MM.1S (cell line): Measurements from ENCODE around the gene ZBTB17.

Source experiments
- DNase-seq: peaks from one replicate; pipeline ENCODE4 v3.0.0-alpha.2; 2015
- H2AFZ ChIP-seq: fragments of 300-600 bp; sonication (generic); 2 replicates; pipeline ENCODE4 v1.6.0; 2016; ENCODE audit warnings: antibody characterized with exemption, low read length
- H3F3A ChIP-seq: fragments of 300-600 bp; sonication (generic); 2 replicates; pipeline ENCODE4 v1.6.1; 2016; ENCODE audit warnings: mild to moderate bottlenecking, antibody characterized with exemption, low read length, moderate library complexity, mixed read lengths; ENCODE audit not compliant: insufficient read depth
- H3K27ac ChIP-seq: fragments of 300-600 bp; sonication (generic); 2 replicates; pipeline ENCODE4 v1.5.1; 2016; ENCODE audit warnings: mild to moderate bottlenecking, low read length
- H3K27me3 ChIP-seq: fragments of 300-600 bp; sonication (generic); replicated peaks from 2 replicates; pipeline ENCODE4 v1.6.0; 2016; ENCODE audit warnings: low read length; ENCODE audit not compliant: insufficient read depth
- H3K36me3 ChIP-seq: fragments of 300-600 bp; sonication (generic); replicated peaks from 2 replicates; pipeline ENCODE4 v1.6.1; 2016; ENCODE audit warnings: mild to moderate bottlenecking, low read length, mixed read lengths; ENCODE audit not compliant: insufficient read depth
- H3K4me1 ChIP-seq: fragments of 300-600 bp; sonication (generic); 2 replicates; pipeline ENCODE4 v1.6.1; 2016; ENCODE audit warnings: low read length, mixed read lengths
- H3K4me2 ChIP-seq: fragments of 300-600 bp; sonication (generic); 2 replicates; pipeline ENCODE4 v1.6.0; 2016; ENCODE audit warnings: low read depth, low read length
- H3K4me3 ChIP-seq: fragments of 300-600 bp; sonication (generic); 2 replicates; pipeline ENCODE4 v1.5.1; 2016; ENCODE audit warnings: low read length, mixed read lengths
- H3K79me2 ChIP-seq: fragments of 300-600 bp; sonication (generic); 2 replicates; pipeline ENCODE4 v1.6.1; 2016; ENCODE audit warnings: mixed run types, low read length, mixed read lengths
- H3K9ac ChIP-seq: fragments of 300-600 bp; sonication (generic); 2 replicates; pipeline ENCODE4 v1.6.1; 2016; ENCODE audit warnings: low read length, mixed read lengths
- H3K9me2 ChIP-seq: fragments of 300-600 bp; sonication (generic); replicated peaks from 2 replicates; pipeline ENCODE4 v1.6.1; 2016; ENCODE audit warnings: mild to moderate bottlenecking, low read length, mixed read lengths; ENCODE audit not compliant: insufficient read depth
- H3K9me3 ChIP-seq: fragments of 300-600 bp; sonication (generic); replicated peaks from 2 replicates; pipeline ENCODE4 v1.6.1; 2016; ENCODE audit warnings: mild to moderate bottlenecking, low read length, mixed read lengths; ENCODE audit not compliant: insufficient read depth
- H4K20me1 ChIP-seq: fragments of 300-600 bp; sonication (generic); 2 replicates; pipeline ENCODE4 v1.6.1; 2016; ENCODE audit warnings: mild to moderate bottlenecking, low read length, moderate library complexity, mixed read lengths; ENCODE audit not compliant: insufficient read depth
- CTCF ChIP-seq: fragments of 300-600 bp; sonication (generic); IDR thresholded peaks from 2 replicates; pipeline ENCODE4 v1.5.1; 2016; ENCODE audit warnings: antibody characterized with exemption, low read length, mixed read lengths
- EZH2 ChIP-seq: fragments of 300-600 bp; sonication (generic); optimal IDR thresholded peaks from 2 replicates; pipeline ENCODE3; 2017; ENCODE audit warnings: low read depth, mild to moderate bottlenecking, antibody characterized with exemption, low read length, mixed read lengths
- EZH2phosphoT487 ChIP-seq: fragments of 300-600 bp; sonication (generic); IDR thresholded peaks from 2 replicates; pipeline ENCODE4 v1.6.1; 2018; ENCODE audit warnings: antibody characterized with exemption, low read length

The ZBTB17 gene

GRCh38 chr1:15953294-15953771 is 22.6 kb downstream of the ZBTB17 start:
- H3K4me3 ChIP-seq = no peak overlapping the region
- H3K79me2 ChIP-seq = peaks cover 61% of the 10 kb centered on the region
- H3K4me1 ChIP-seq = no peaks in the 10 kb centered on the region
- no peaks in the 10 kb centered on the region for H3K36me3 ChIP-seq
- no peaks in the 10 kb centered on the region for H3K27me3 ChIP-seq
- no peak for DNase-seq
- no peak overlapping the region for H3K9ac ChIP-seq
- H3K4me2 ChIP-seq = no peak overlapping the region
- no peaks in the 10 kb centered on the region for H3K9me2 ChIP-seq
- no peak overlapping the region for H2AFZ ChIP-seq
- TF ChIP-seq CTCF = no peak
- no peak overlapping the region for H3K27ac ChIP-seq
- H3F3A ChIP-seq = no peaks in the 10 kb centered on the region
- no peaks in the 10 kb centered on the region for H4K20me1 ChIP-seq
- H3K9me3 ChIP-seq = no peaks in the 10 kb centered on the region

GRCh38 chr1:15952317-15953258 is 23.3 kb downstream of the ZBTB17 start:
- Histone ChIP-seq H3K36me3 (no peaks in the 10 kb centered on the region), H3K27me3 (no peaks in the 10 kb centered on the region), H3F3A (no peaks in the 10 kb centered on the region), H3K4me2 (no peak overlapping the region), H3K79me2 (peaks cover 54% of the 10 kb centered on the region), H3K9ac (no peak overlapping the region), H3K9me2 (no peaks in the 10 kb centered on the region), H4K20me1 (no peaks in the 10 kb centered on the region), H3K9me3 (no peaks in the 10 kb centered on the region), H2AFZ (no peak overlapping the region), H3K27ac (no peak overlapping the region), H3K4me1 (no peaks in the 10 kb centered on the region), H3K4me3 (no peak overlapping the region)
- TF ChIP-seq CTCF (no peak), EZH2phosphoT487 (no peak), EZH2 (no peak)
- DNase-seq = no peak

- Histone ChIP-seq H3K9me2 (no peaks in the 10 kb centered on the region), H3K4me1 (no peaks in the 10 kb centered on the region), H4K20me1 (no peaks in the 10 kb centered on the region), H3K79me2 (peaks cover 49% of the 10 kb centered on the region), H3F3A (no peaks in the 10 kb centered on the region), H3K9ac (no peak overlapping the region), H3K4me3 (no peak overlapping the region), H3K4me2 (no peak overlapping the region), H3K36me3 (no peaks in the 10 kb centered on the region), H3K27me3 (no peaks in the 10 kb centered on the region), H3K27ac (no peak overlapping the region), H3K9me3 (no peaks in the 10 kb centered on the region), H2AFZ (no peak overlapping the region)
- TF ChIP-seq CTCF = no peak
- no peak for TF ChIP-seq EZH2phosphoT487
- no peak for TF ChIP-seq EZH2
- no peak for DNase-seq
These were observed 24.4 kb downstream of the ZBTB17 start for GRCh38 chr1:15951341-15952153.
